K562 (cell line): ENCODE measurements around the gene NRTN. TPM values are rescaled to one million over a fixed set of nuclear protein-coding genes. Genes with fewer than 3 reads are reported as not detected.

ENCODE experiments used
- AFF1 ChIP-seq, 2 experiments: fragments of 450-650 bp; IDR thresholded peaks; 2 replicates each; pipeline ENCODE4 v1.6.1; 2018; ENCODE audit warnings: mild to moderate bottlenecking in 2 of 2, low read depth in 1 of 2; ENCODE audit not compliant: partially characterized antibody in 2 of 2
- CAMTA2 ChIP-seq: fragments of 250-450 bp; sonication (Bioruptor Pico); conservative IDR thresholded peaks from 2 replicates; pipeline ENCODE4 v1.5.1; 2022
- DEAF1 ChIP-seq: fragments of 450-650 bp; formaldehyde crosslinking; IDR thresholded peaks from 2 replicates; pipeline ENCODE4 v1.4.0; 2020; ENCODE audit warnings: mild to moderate bottlenecking, moderate library complexity
- DNMT1 ChIP-seq: fragments of 450-650 bp; IDR thresholded peaks from 2 replicates; pipeline ENCODE4 v1.6.1; 2016; ENCODE audit warnings: antibody characterized with exemption, mild to moderate bottlenecking
- GABPA ChIP-seq: fragments of 200-800 bp; sonication (Bioruptor generic); conservative IDR thresholded peaks from 2 replicates; pipeline ENCODE4 v1.6.1; 2016; ENCODE audit warnings: low read depth, missing genetic modification characterization, missing compliant biosample characterization
- GTF2A2 ChIP-seq: IDR thresholded peaks from 2 replicates; pipeline ENCODE4 v1.6.1; 2016; ENCODE audit warnings: mild to moderate bottlenecking, missing genetic modification characterization, missing compliant biosample characterization
- GTF3C2 ChIP-seq: IDR thresholded peaks from 3 replicates; pipeline ENCODE4 v1.6.1; 2011; ENCODE audit warnings: borderline replicate concordance, mild to moderate bottlenecking, moderate library complexity; ENCODE audit not compliant: insufficient read length; ENCODE audit errors: extremely low read depth
- HOXB6 ChIP-seq: fragments of 250-450 bp; sonication (Bioruptor Pico); IDR thresholded peaks from 2 replicates; pipeline ENCODE4 v1.5.1; 2022; ENCODE audit warnings: mild to moderate bottlenecking, borderline replicate concordance
- MYC ChIP-seq, 2 experiments: fragments of 250-450 bp in 1 of 2; sonication (Bioruptor Pico) in 1 of 2; IDR thresholded peaks; 2 replicates each; pipeline versions ENCODE4 v1.5.1 to v1.6.1; 2012 to 2021; ENCODE audit warnings: low read depth in 2 of 2, borderline replicate concordance in 1 of 2, improper control_type of control experiment in 1 of 2, low read length in 1 of 2, mild to moderate bottlenecking in 1 of 2, moderate library complexity in 1 of 2
- POU5F1 ChIP-seq: fragments of 150-350 bp; IDR thresholded peaks from 2 replicates; pipeline ENCODE4 v1.6.1; 2014; ENCODE audit warnings: borderline replicate concordance, low read length, low read depth, mild to moderate bottlenecking; ENCODE audit not compliant: partially characterized antibody
- SFPQ ChIP-seq: fragments of 200-400 bp; formaldehyde crosslinking; IDR thresholded peaks from 2 replicates; pipeline ENCODE4 v1.6.1; 2017; ENCODE audit warnings: mild to moderate bottlenecking, low read depth, low read length, moderate library complexity
- SOX6 ChIP-seq: fragments of 450-650 bp; IDR thresholded peaks from 2 replicates; pipeline ENCODE4 v1.6.1; 2014; ENCODE audit warnings: mild to moderate bottlenecking
- ZBTB7A ChIP-seq: IDR thresholded peaks from 2 replicates; pipeline ENCODE4 v1.6.1; 2011; ENCODE audit warnings: low read depth, mild to moderate bottlenecking, low read length, moderate library complexity, borderline replicate concordance; ENCODE audit not compliant: control insufficient read depth
- ZFP1 ChIP-seq: fragments of 450-650 bp; formaldehyde crosslinking; IDR thresholded peaks from 2 replicates; pipeline ENCODE4 v1.4.0; 2020; ENCODE audit warnings: mild to moderate bottlenecking, mixed read lengths
- polyA plus RNA-seq, 8 experiments: library from polyadenylated mRNA; depleted of rRNA in 4 of 8; stranded (reverse) in 5 of 8; unstranded in 3 of 8; fragments of >200 nt; fragmentation: Nextera tagmentation in 2 of 8; fragmentation: Illumina TruSeq in 1 of 8; extraction: Ambion mirVana in 2 of 8; extraction: Trizol in 1 of 8; gene quantifications; 2 replicates each; pipeline versions ENCODE4 v1.2.1 to v1.2.3, GENCODE V29; 2011 to 2014; ENCODE audit warnings: inconsistent platforms in 1 of 8, missing spikeins in 1 of 8
- total RNA-seq, 7 experiments: library from RNA; depleted of rRNA in 6 of 7; stranded (reverse); fragments of >200 nt in 6 of 7; fragmentation: Illumina TruSeq in 2 of 7; extraction: Trizol in 2 of 7; gene quantifications; 2 replicates each; pipeline versions ENCODE4 v1.2.1 to v1.2.3, GENCODE V29; 2011 to 2021; ENCODE audit warnings: low replicate concordance in 1 of 7

The NRTN gene
- total and polyA plus RNA-seq, 9 of the 15 experiments (the other 6 are each of a cell fraction or from before 2014, with no cell fraction given): 0.62 to 8.1 (median 1.6) TPM; not detected in 2

GRCh38 chr19:5799247-5800241 is 5.3 kb upstream of the NRTN start (continued):
- TF ChIP-seq POU5F1 (no peak), SFPQ (no peak), CAMTA2 (CRISPR knock-in tag) (no peak), MYC (IDR thresholded peaks at IDR 0.05; ENCODE audit: low read depth, low read length) (peak; percentile 66), MYC (CRISPR knock-in tag; IDR thresholded peaks at IDR 0.05; ENCODE audit: borderline replicate concordance, low read depth) (no peak), HOXB6 (CRISPR knock-in tag) (no peak), GTF2A2 (no peak), ZFP1 (CRISPR knock-in tag) (no peak), AFF1 (IDR thresholded peaks at IDR 0.05; ENCODE audit: low read depth in 1 of 2, partially characterized antibody in 2 of 2) (no peak), GABPA (tag) (0 out of 2 replicates have a peak, but pooled peaks have one; percentile 35), SOX6 (peak; percentile 90), DEAF1 (CRISPR knock-in tag) (no peak), GTF3C2 (no peak), DNMT1 (peak; percentile 34; the same call in 1 of the 2 replicates), ZBTB7A (peak; percentile 71)
